HEK293 (cell line): ENCODE measurements around the gene PARD6G.

Experiments
- CTCF ChIP-seq: fragments of 450-650 bp; formaldehyde crosslinking; IDR thresholded peaks from 2 replicates; pipeline ENCODE4 v1.5.1; 2016; ENCODE audit warnings: missing biosample characterization, missing genetic modification characterization
- KLF10 ChIP-seq: fragments of 450-650 bp; IDR thresholded peaks from 2 replicates; pipeline ENCODE4 v1.5.1; 2018; ENCODE audit warnings: missing biosample characterization, mild to moderate bottlenecking, missing genetic modification characterization
- PBX3 ChIP-seq: sonication (generic); formaldehyde crosslinking; IDR thresholded peaks from 2 replicates; pipeline ENCODE4 v1.8.1; 2022; ENCODE audit warnings: mild to moderate bottlenecking, moderate library complexity, missing genetic modification reagents
- SETDB1 ChIP-seq: IDR thresholded peaks from one replicate; pipeline ENCODE4 v1.6.1; 2017; ENCODE audit warnings: mild to moderate bottlenecking, low read length, moderate library complexity, mixed read lengths; ENCODE audit not compliant: insufficient read length
- ZBTB7A ChIP-seq: fragments of 450-650 bp; formaldehyde crosslinking; IDR thresholded peaks from 2 replicates; pipeline ENCODE4 v1.5.1; 2016; ENCODE audit warnings: low read depth, missing biosample characterization, missing genetic modification characterization
- ZBTB8A ChIP-seq: fragments of 450-650 bp; formaldehyde crosslinking; IDR thresholded peaks from 2 replicates; pipeline ENCODE4 v1.5.1; 2016; ENCODE audit warnings: missing biosample characterization, missing genetic modification characterization
- ZNF184 ChIP-seq: fragments of 450-650 bp; IDR thresholded peaks from 2 replicates; pipeline ENCODE4 v1.5.1; 2018; ENCODE audit warnings: missing biosample characterization, mild to moderate bottlenecking, missing genetic modification characterization
- ZNF302 ChIP-seq: fragments of 450-650 bp; formaldehyde crosslinking; IDR thresholded peaks from 2 replicates; pipeline ENCODE4 v1.5.1; 2016; ENCODE audit warnings: missing biosample characterization, missing genetic modification characterization, low read depth
- ZNF639 ChIP-seq: fragments of 450-650 bp; formaldehyde crosslinking; IDR thresholded peaks from 2 replicates; pipeline ENCODE4 v1.5.1; 2016; ENCODE audit warnings: missing biosample characterization, missing genetic modification characterization
- ZNF670 ChIP-seq: fragments of 450-650 bp; formaldehyde crosslinking; IDR thresholded peaks from 2 replicates; pipeline ENCODE4 v1.5.1; 2016; ENCODE audit warnings: missing biosample characterization, missing genetic modification characterization, low read depth

- no peak for TF ChIP-seq SETDB1
- TF ChIP-seq ZNF639: no peak
- no peak for TF ChIP-seq ZNF302
- no peak for TF ChIP-seq ZBTB7A (tag by site-specific recombination)
- TF ChIP-seq CTCF (tag by site-specific recombination): no peak
- no peak for TF ChIP-seq PBX3 (CRISPR knock-in tag)
- TF ChIP-seq ZNF184 (tag by site-specific recombination): no peak
- no peak for TF ChIP-seq KLF10
- no peak for TF ChIP-seq ZNF670 (tag by site-specific recombination)
- TF ChIP-seq ZBTB8A (tag by site-specific recombination): no peak
Measured at GRCh38 chr18:80205294-80205693, 42.0 kb downstream of the PARD6G start.
